Endothelial cell of umbilical vein (primary cell): Measurements from ENCODE around the gene SCARF2. TPM values are rescaled to one million over a fixed set of nuclear protein-coding genes. Genes with fewer than 3 reads are reported as not detected.

ENCODE experiments used
- BruUV-seq: library from RNA; stranded (reverse); fragments of 400-500 nt; replicated peaks from 2 replicates; lab custom pipeline; 2021; lab: Mats Ljungman, UMichigan
- CTCF ChIA-PET: fragments of 300-600, 350-600 bp; sonication (Branson Sonifier 250); formaldehyde crosslinking; loops from one replicate; lab custom pipeline; 2021; ENCODE audit warnings: antibody characterized with exemption, inconsistent platforms; lab: Charles Lee
- POLR2A ChIA-PET: fragments of 300-600, 350-600 bp; sonication (Branson Sonifier 250); formaldehyde crosslinking; loops from one replicate; lab custom pipeline; 2021; ENCODE audit warnings: antibody characterized with exemption, inconsistent platforms; lab: Charles Lee
- DNase-seq: peaks from one replicate; pipeline ENCODE4 v3.0.0-alpha.2; 2011; ENCODE audit warnings: low read depth, low spot score
- FAIRE-seq: peaks from 2 replicates; lab custom pipeline; 2011; peaks lifted over from hg19 to GRCh38; lab: Jason Lieb, UNC
- H2AFZ ChIP-seq: 2 replicates; pipeline ENCODE4 v1.6.0; 2012; ENCODE audit warnings: low read depth, low read length, control low read depth, inconsistent platforms
- H3K27ac ChIP-seq: 2 replicates; pipeline ENCODE4 v1.5.1; 2011; ENCODE audit warnings: low read depth, mild to moderate bottlenecking, control low read depth, low read length, moderate library complexity; ENCODE audit not compliant: insufficient read depth
- H3K27me3 ChIP-seq, 2 experiments: 2 replicates each; pipeline versions ENCODE4 v1.6.0 to v1.6.1; 2011; ENCODE audit warnings: low read length in 2 of 2, mixed read lengths in 1 of 2; ENCODE audit not compliant: control insufficient read depth in 2 of 2, insufficient read depth in 2 of 2
- H3K36me3 ChIP-seq, 2 experiments: 2 replicates in 1 of 2; 3 replicates in 1 of 2; pipeline ENCODE4 v1.5.1; 2011; ENCODE audit warnings: low read length in 2 of 2, mild to moderate bottlenecking in 1 of 2, moderate library complexity in 1 of 2; ENCODE audit not compliant: control insufficient read depth in 2 of 2, insufficient read depth in 2 of 2; ENCODE audit errors: extremely low read depth in 1 of 2
- H3K4me1 ChIP-seq: 3 replicates; pipeline ENCODE4 v1.5.1; 2011; ENCODE audit warnings: mild to moderate bottlenecking, low read length; ENCODE audit not compliant: control insufficient read depth, insufficient read depth; ENCODE audit errors: extremely low read depth
- H3K4me2 ChIP-seq: 2 replicates; pipeline ENCODE4 v1.6.1; 2011; ENCODE audit warnings: low read length, control low read depth, mixed read lengths; ENCODE audit not compliant: insufficient read depth
- H3K4me3 ChIP-seq, 3 experiments: fragments of 200-600 bp in 1 of 3; sonication (generic), shearing (Covaris generic) in 1 of 3; replicated peaks in 1 of 3; 2 replicates each; pipeline ENCODE4 v1.5.1; 2011 to 2016; ENCODE audit warnings: control low read depth in 3 of 3, low read length in 3 of 3, mild to moderate bottlenecking in 2 of 3, inconsistent platforms in 1 of 3, low read depth in 1 of 3, moderate library complexity in 1 of 3; ENCODE audit not compliant: insufficient read depth in 1 of 3
- H3K79me2 ChIP-seq: 2 replicates; pipeline ENCODE4 v1.6.0; 2012; ENCODE audit warnings: low read length, inconsistent platforms; ENCODE audit not compliant: control insufficient read depth, insufficient read depth
- H3K9ac ChIP-seq: replicated peaks from 2 replicates; pipeline ENCODE3; 2011; ENCODE audit warnings: low read length, control low read depth; ENCODE audit not compliant: insufficient read depth; ENCODE audit errors: extremely low read depth
- H3K9me1 ChIP-seq: replicated peaks from 3 replicates; pipeline ENCODE4 v1.6.0; 2011; ENCODE audit warnings: mild to moderate bottlenecking, low read length; ENCODE audit not compliant: control insufficient read depth, insufficient read depth; ENCODE audit errors: extremely low read depth
- H3K9me3 ChIP-seq: replicated peaks from 2 replicates; pipeline ENCODE4 v1.5.1; 2012; ENCODE audit warnings: low read length, inconsistent platforms; ENCODE audit not compliant: control insufficient read depth, insufficient read depth
- H4K20me1 ChIP-seq: replicated peaks from 2 replicates; pipeline ENCODE3; 2011; ENCODE audit warnings: mild to moderate bottlenecking, low read length; ENCODE audit not compliant: control insufficient read depth, insufficient read depth; ENCODE audit errors: extremely low read depth
- EZH2 ChIP-seq: IDR thresholded peaks from 2 replicates; pipeline ENCODE4 v1.6.1; 2012; ENCODE audit warnings: borderline replicate concordance, low read depth, mild to moderate bottlenecking, moderate library complexity, low read length, inconsistent platforms; ENCODE audit not compliant: severe bottlenecking
- FOS ChIP-seq: IDR thresholded peaks from 2 replicates; pipeline ENCODE4 v1.6.1; 2011; ENCODE audit warnings: mild to moderate bottlenecking, low read length, moderate library complexity, borderline replicate concordance; ENCODE audit not compliant: insufficient read depth
- GATA2 ChIP-seq: IDR thresholded peaks from 2 replicates; pipeline ENCODE4 v1.7.0; 2011; ENCODE audit warnings: low read depth, mild to moderate bottlenecking, moderate library complexity, mixed read lengths, low read length; ENCODE audit not compliant: insufficient read length, insufficient read depth
- JUN ChIP-seq: IDR thresholded peaks from 2 replicates; pipeline ENCODE4 v1.6.1; 2011; ENCODE audit warnings: borderline replicate concordance, low read depth; ENCODE audit not compliant: insufficient read length, insufficient read depth
- MYC ChIP-seq: IDR thresholded peaks from one replicate; pipeline ENCODE4 v1.6.1; 2011; ENCODE audit warnings: mild to moderate bottlenecking, low read depth, low read length
- POLR2A ChIP-seq: IDR thresholded peaks from 2 replicates; pipeline ENCODE4 v1.6.1; 2012; ENCODE audit warnings: low read depth, mild to moderate bottlenecking, control low read depth, low read length
- POLR2AphosphoS5 ChIP-seq: IDR thresholded peaks from 2 replicates; pipeline ENCODE4 v1.6.1; 2012; ENCODE audit warnings: low read depth, mild to moderate bottlenecking, control low read depth, low read length, moderate library complexity; ENCODE audit not compliant: insufficient read depth
- dilution Hi-C: fragments of 300-500 bp; cut with MboI; formaldehyde crosslinking; loops from one replicate; pipeline ENCODE4 v1.15.0; 2019; ENCODE audit warnings: low sequenced_read_pairs; ENCODE audit not compliant: extremely low pct_ligation_motif_present
- intact Hi-C: fragments of 100-400 bp; cut with micrococcal nuclease; formaldehyde crosslinking; loops from one replicate; pipeline ENCODE4 v1.10.0; 2022
- polyA plus RNA-seq, 4 experiments: library from polyadenylated mRNA; depleted of rRNA in 3 of 4; stranded (reverse) in 3 of 4; unstranded in 1 of 4; fragments of >200 nt; gene quantifications; 2 replicates each; pipeline versions ENCODE4 v1.2.1 to v1.2.3, GENCODE V29; 2011 to 2012; ENCODE audit warnings: missing spikeins in 1 of 4
- total RNA-seq: library from RNA; stranded (reverse); gene quantifications from 2 replicates; pipeline ENCODE4 v1.2.3, GENCODE V29; 2021
- TF ChIP-seq, protein P1 (sequence below): IDR thresholded peaks from 2 replicates; pipeline ENCODE4 v1.6.1; 2011; ENCODE audit not compliant: insufficient read depth, insufficient read length
- TF ChIP-seq, protein P2 (sequence below), 2 donors: IDR thresholded peaks; 1 replicate in 1 of 2; 2 replicates in 1 of 2; pipeline ENCODE4 v1.5.1; 2011; ENCODE audit warnings: low read length in 2 of 2, mild to moderate bottlenecking in 2 of 2, moderate library complexity in 2 of 2, control low read depth in 1 of 2, inconsistent platforms in 1 of 2, low read depth in 1 of 2; ENCODE audit not compliant: insufficient read depth in 1 of 2; ENCODE audit errors: extremely low read depth in 1 of 2

SCARF2 gene
- total and polyA plus RNA-seq, 2 donors (not counting 3 experiments of a cell fraction or from before 2014, with no cell fraction given): 15.7 to 20.1 TPM

DNA sequence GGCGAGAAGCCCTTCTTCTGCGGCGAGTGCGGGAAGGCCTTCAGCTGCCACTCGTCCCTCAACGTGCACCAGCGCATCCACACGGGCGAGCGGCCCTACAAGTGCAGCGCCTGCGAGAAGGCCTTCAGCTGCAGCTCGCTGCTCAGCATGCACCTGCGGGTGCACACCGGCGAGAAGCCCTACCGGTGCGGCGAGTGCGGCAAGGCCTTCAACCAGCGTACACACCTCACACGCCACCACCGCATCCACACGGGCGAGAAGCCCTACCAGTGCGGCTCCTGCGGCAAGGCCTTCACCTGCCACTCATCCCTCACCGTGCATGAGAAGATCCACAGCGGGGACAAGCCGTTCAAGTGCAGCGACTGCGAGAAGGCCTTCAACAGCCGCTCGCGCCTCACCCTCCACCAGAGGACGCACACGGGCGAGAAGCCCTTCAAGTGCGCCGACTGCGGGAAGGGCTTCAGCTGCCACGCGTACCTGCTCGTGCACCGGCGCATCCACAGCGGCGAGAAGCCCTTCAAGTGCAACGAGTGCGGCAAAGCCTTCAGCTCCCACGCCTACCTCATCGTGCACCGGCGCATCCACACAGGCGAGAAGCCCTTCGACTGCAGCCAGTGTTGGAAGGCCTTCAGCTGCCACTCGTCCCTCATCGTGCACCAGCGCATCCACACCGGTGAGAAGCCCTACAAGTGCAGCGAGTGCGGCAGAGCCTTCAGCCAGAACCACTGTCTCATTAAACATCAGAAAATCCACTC is 31.5 kb downstream of the SCARF2 start:
- no peak overlapping the region for H2AFZ ChIP-seq
- dilution Hi-C loops (no loop called here), intact Hi-C loops (no loop called here)
- no peak for DNase-seq
- no peak overlapping the region for H3K4me3 ChIP-seq
- H3K4me1 ChIP-seq: no peaks in the 10 kb centered on the region
- no peaks in the 10 kb centered on the region for H4K20me1 ChIP-seq
- TF ChIP-seq MYC (no peak), GATA2 (no peak), POLR2AphosphoS5 (no peak), JUN (no peak), POLR2A (no peak)
- ChIA-PET CTCF (no interaction called here), POLR2A (no interaction called here)
- no peak overlapping the region for H3K4me2 ChIP-seq
- no peaks in the 10 kb centered on the region for H3K27me3 ChIP-seq
- FAIRE-seq: no peak
- no peaks in the 10 kb centered on the region for H3K79me2 ChIP-seq
- H3K9me3 ChIP-seq: no peaks in the 10 kb centered on the region
- H3K9ac ChIP-seq: no peak overlapping the region
- no TSS peak for BruUV-seq
- no peak overlapping the region for H3K27ac ChIP-seq
- peaks cover 7 to 27% of the 10 kb centered on the region in 2 experiments for H3K36me3 ChIP-seq
- H3K9me1 ChIP-seq: no peaks in the 10 kb centered on the region

DNA sequence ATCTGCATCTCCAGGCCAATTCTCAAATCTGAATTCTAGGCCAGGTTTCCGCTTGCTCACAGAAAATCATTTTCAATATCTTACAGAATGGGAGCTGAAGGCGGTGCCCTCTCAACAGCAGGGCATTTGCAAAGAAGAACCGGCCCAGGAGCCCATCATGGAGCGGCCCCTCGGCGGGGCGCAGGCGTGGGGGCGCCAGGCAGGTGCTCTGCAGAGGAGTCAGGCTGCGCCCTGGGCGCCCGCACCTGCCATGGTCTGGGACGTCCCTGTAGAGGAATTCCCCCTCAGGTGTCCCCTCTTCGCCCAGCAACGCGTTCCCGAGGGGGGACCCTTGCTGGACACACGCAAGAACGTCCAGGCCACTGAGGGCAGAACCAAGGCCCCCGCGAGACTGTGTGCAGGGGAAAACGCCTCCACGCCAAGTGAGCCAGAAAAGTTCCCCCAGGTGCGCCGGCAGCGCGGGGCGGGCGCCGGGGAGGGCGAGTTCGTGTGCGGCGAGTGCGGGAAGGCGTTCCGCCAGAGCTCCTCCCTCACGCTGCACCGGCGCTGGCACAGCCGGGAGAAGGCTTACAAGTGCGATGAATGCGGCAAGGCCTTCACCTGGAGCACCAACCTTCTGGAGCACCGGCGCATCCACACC is 32.2 kb downstream of the SCARF2 start:
- intact Hi-C loops (no loop called here), dilution Hi-C loops (no loop called here)
- H2AFZ ChIP-seq: no peak overlapping the region
- no peaks in the 10 kb centered on the region for H3K4me1 ChIP-seq
- ChIA-PET POLR2A (no interaction called here), CTCF (no interaction called here)
- BruUV-seq: no TSS peak
- H3K27me3 ChIP-seq: no peaks in the 10 kb centered on the region
- no peak overlapping the region for H3K9ac ChIP-seq
- DNase-seq (no peak), FAIRE-seq (no peak)
- no peaks in the 10 kb centered on the region for H3K9me3 ChIP-seq
- TF ChIP-seq EZH2: no peak
- no peak for TF ChIP-seq MYC
- no peak for TF ChIP-seq GATA2
- no peak for TF ChIP-seq POLR2A
- no peak for TF ChIP-seq POLR2AphosphoS5
- no peak for TF ChIP-seq FOS
- TF ChIP-seq JUN: no peak
- TF ChIP-seq, protein P1, sequence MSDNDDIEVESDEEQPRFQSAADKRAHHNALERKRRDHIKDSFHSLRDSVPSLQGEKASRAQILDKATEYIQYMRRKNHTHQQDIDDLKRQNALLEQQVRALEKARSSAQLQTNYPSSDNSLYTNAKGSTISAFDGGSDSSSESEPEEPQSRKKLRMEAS: no peak
- TF ChIP-seq, protein P2, sequence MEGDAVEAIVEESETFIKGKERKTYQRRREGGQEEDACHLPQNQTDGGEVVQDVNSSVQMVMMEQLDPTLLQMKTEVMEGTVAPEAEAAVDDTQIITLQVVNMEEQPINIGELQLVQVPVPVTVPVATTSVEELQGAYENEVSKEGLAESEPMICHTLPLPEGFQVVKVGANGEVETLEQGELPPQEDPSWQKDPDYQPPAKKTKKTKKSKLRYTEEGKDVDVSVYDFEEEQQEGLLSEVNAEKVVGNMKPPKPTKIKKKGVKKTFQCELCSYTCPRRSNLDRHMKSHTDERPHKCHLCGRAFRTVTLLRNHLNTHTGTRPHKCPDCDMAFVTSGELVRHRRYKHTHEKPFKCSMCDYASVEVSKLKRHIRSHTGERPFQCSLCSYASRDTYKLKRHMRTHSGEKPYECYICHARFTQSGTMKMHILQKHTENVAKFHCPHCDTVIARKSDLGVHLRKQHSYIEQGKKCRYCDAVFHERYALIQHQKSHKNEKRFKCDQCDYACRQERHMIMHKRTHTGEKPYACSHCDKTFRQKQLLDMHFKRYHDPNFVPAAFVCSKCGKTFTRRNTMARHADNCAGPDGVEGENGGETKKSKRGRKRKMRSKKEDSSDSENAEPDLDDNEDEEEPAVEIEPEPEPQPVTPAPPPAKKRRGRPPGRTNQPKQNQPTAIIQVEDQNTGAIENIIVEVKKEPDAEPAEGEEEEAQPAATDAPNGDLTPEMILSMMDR (IDR thresholded peaks at IDR 0.05; ENCODE audit: extremely low read depth in 1 of 2, insufficient read depth in 1 of 2, low read depth in 1 of 2, low read length in 2 of 2): no peak
- peaks cover 9 to 29% of the 10 kb centered on the region in 2 experiments for H3K36me3 ChIP-seq
- H3K4me3 ChIP-seq: no peak overlapping the region
- no peak overlapping the region for H3K27ac ChIP-seq
- no peak overlapping the region for H3K4me2 ChIP-seq
- no peaks in the 10 kb centered on the region for H3K79me2 ChIP-seq
- H3K9me1 ChIP-seq: no peaks in the 10 kb centered on the region
- H4K20me1 ChIP-seq: no peaks in the 10 kb centered on the region
